Body of pancreas (tissue), 4 donors: ENCODE data around the gene ZC3H18. TPM values are rescaled to one million over a fixed set of nuclear protein-coding genes. Genes with fewer than 3 reads are reported as not detected.

Source experiments
- ATAC-seq: fragments of 150-250 bp; one replicate; pipeline ENCODE4 v1.9.1; 2016
- DNase-seq, 4 donors: peaks; one replicate each; pipeline ENCODE4 v3.0.0-alpha.2; 2019
- H3K27ac ChIP-seq, 4 donors: fragments of 200-600 bp; sonication (generic); 1 replicate in 3 of 4; 2 replicates in 1 of 4; pipeline versions ENCODE4 v1.5.1 to v1.6.1; 2016 to 2019; ENCODE audit warnings: mild to moderate bottlenecking in 1 of 4, mixed read lengths in 1 of 4, moderate library complexity in 1 of 4
- H3K27me3 ChIP-seq, 2 donors: fragments of 200-600 bp; sonication (generic); one replicate each; pipeline ENCODE4 v1.6.0; 2016; ENCODE audit warnings: mild to moderate bottlenecking in 1 of 2
- H3K36me3 ChIP-seq, 2 donors: fragments of 200-600 bp; sonication (generic); replicated peaks in 1 of 2; 2 replicates each; pipeline ENCODE4 v1.5.1; 2016; ENCODE audit warnings: low read depth in 2 of 2; ENCODE audit not compliant: insufficient read depth in 1 of 2
- H3K4me1 ChIP-seq: fragments of 200-600 bp; sonication (generic); one replicate; pipeline ENCODE4 v1.6.0; 2016
- H3K4me3 ChIP-seq, 2 donors: fragments of 200-600 bp; sonication (generic); 1 replicate in 1 of 2; 2 replicates in 1 of 2; pipeline ENCODE4 v1.5.1; 2016 to 2019
- H3K9me3 ChIP-seq, 3 donors: fragments of 200-600 bp; sonication (generic); 1 replicate in 2 of 3; 2 replicates in 1 of 3; pipeline ENCODE4 v1.5.1; 2016
- POLR2A ChIP-seq, 3 donors: fragments of 450-650 bp; IDR thresholded peaks; one replicate each; pipeline ENCODE4 v1.6.1; 2016; ENCODE audit warnings: antibody characterized with exemption in 3 of 3, mild to moderate bottlenecking in 2 of 3
- WGBS, 2 donors: methylation state at CpG; one replicate each; pipeline ENCODE4 v1.1.5; 2017; 5-methylcytosine and 5-hydroxymethylcytosine counted together
- intact Hi-C: fragments of 100-400 bp; cut with DNase I; formaldehyde crosslinking; loops from one replicate; pipeline ENCODE4 v1.15.1; 2023
- total RNA-seq, 2 donors: library from RNA; depleted of rRNA; stranded (reverse); fragments of >200 nt; gene quantifications; one replicate each; pipeline ENCODE4 v1.1.0, GENCODE V29; 2016
- TF ChIP-seq, protein P1 (sequence below), 7 experiments: fragments of 450-650 bp in 4 of 7; fragments of 200-600 bp in 3 of 7; sonication (generic) in 3 of 7; IDR thresholded peaks; one replicate each; pipeline ENCODE4 v1.5.1; 2016 to 2019; ENCODE audit warnings: antibody characterized with exemption in 7 of 7

ZC3H18 gene
- total RNA-seq, 2 donors from 2014 or later: 11.7 to 22.4 TPM

DNA sequence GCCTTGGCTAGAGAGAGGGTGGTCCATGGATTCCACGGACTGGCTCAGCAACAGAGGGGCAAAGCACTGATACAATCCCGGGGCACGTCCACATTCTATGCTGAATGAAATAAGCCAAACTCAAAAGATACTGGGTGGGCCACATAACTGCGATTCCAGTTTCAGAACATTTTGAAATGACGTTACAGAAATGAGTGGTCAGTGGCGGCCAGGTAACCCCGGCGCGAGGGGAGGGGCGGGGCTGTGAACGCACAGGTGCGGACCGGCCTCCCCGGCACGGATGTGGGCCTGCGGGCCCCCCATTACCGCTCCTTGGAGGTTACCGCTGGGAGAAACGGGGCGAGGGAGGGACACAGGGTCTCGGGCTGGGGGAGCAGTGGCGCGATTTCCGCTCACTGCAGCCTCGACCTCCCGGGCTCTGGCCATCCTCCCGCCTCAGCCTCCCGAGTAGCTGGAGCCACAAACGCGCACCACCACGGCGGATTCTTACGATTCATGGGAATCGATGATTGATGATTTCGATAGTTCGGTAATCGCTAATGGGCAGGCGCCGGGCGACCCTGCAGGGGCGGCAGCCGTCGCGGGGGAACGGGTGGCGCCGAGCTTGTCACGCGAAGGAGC lies 92.1 kb downstream of the ZC3H18 start:
- no peaks in the 10 kb centered on the region for H3K36me3 ChIP-seq
- peaks cover 22% of the 10 kb centered on the region for H3K4me1 ChIP-seq
- ATAC-seq: no peak
- TF ChIP-seq, protein P1, sequence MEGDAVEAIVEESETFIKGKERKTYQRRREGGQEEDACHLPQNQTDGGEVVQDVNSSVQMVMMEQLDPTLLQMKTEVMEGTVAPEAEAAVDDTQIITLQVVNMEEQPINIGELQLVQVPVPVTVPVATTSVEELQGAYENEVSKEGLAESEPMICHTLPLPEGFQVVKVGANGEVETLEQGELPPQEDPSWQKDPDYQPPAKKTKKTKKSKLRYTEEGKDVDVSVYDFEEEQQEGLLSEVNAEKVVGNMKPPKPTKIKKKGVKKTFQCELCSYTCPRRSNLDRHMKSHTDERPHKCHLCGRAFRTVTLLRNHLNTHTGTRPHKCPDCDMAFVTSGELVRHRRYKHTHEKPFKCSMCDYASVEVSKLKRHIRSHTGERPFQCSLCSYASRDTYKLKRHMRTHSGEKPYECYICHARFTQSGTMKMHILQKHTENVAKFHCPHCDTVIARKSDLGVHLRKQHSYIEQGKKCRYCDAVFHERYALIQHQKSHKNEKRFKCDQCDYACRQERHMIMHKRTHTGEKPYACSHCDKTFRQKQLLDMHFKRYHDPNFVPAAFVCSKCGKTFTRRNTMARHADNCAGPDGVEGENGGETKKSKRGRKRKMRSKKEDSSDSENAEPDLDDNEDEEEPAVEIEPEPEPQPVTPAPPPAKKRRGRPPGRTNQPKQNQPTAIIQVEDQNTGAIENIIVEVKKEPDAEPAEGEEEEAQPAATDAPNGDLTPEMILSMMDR (IDR thresholded peaks at IDR 0.05): no peak
- no peak for TF ChIP-seq POLR2A (IDR thresholded peaks at IDR 0.05)
- H3K27ac ChIP-seq: peak overlapping the region; percentile 64 to 85 (median 70)
- WGBS, 2 donors: 2% methylated on average over 19 to 49 of the region's 49 CpGs
- H3K4me3 ChIP-seq: peak overlapping the region; percentile 66 to 69
- H3K27me3 ChIP-seq: no peaks in the 10 kb centered on the region
- intact Hi-C loops: no loop called here
- H3K9me3 ChIP-seq: no peaks in the 10 kb centered on the region
- peak in 1 of 4 donors; percentile 46 for DNase-seq

DNA sequence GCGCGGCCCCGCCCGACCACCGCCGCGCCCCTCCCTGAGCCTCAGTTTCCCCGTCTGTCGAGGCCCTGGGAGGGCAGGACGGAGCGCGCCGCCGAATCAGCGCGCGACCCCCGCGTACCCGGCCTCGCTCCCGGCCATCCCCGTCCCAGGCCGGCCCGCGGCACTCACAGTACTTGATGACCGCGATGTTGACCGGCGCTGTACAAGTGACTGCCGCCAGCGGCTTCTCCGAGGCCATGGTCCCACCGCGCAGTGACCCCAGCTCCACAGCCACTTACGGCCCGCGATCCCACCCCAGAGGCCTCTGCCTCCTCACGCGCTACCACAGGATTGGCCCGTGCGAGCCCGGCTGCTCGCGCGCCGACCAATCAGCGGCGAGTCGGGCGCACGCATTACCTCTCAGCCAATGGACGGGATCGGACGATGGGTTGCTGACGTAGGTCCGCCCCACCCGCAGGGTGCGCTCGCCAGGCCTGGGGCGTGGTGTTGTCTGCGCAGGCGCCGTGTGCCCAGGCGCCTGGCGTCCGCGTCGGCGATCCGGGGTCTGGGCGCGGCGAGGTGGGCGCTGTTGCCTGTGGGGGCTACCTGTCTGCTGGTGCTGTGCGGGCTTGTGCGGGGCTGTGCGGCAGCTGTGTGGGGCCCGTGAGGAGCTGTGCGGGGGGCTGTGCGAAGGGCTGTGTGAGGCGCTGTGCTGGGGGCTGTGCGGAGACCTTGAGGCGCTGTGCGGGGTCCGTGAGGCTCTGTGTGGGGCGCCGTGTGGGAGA lies 92.8 kb downstream of the ZC3H18 start, which contains the start of gene MVD:
TSS of gene MVD (minus strand) at position 249 of the 764 bp plus-strand sequence. CDS start at position 238, 11 bp downstream.
- ATAC-seq (peak; percentile 98), DNase-seq (peak; percentile 96 to 98 (median 97))
- H3K27me3 ChIP-seq: no peaks in the 10 kb centered on the region
- peaks cover 22% of the 10 kb centered on the region for H3K4me1 ChIP-seq
- WGBS, 2 donors: 0 to 1% methylated on average over 7 to 81 of the region's 88 CpGs
- intact Hi-C loops: no loop called here
- TF ChIP-seq, protein P1 (IDR thresholded peaks at IDR 0.05): peak in 2 of 7 experiments; percentile 7
- TF ChIP-seq POLR2A (IDR thresholded peaks at IDR 0.05): peak; percentile 66 to 91 (median 90)
- H3K36me3 ChIP-seq: no peaks in the 10 kb centered on the region
- peak within 1 kb of the TSS; percentile 66 to 90 for H3K4me3 ChIP-seq
- no peaks in the 10 kb centered on the region for H3K9me3 ChIP-seq
- H3K27ac ChIP-seq: peak within 1 kb of the TSS; percentile 64 to 85 (median 70)

DNA sequence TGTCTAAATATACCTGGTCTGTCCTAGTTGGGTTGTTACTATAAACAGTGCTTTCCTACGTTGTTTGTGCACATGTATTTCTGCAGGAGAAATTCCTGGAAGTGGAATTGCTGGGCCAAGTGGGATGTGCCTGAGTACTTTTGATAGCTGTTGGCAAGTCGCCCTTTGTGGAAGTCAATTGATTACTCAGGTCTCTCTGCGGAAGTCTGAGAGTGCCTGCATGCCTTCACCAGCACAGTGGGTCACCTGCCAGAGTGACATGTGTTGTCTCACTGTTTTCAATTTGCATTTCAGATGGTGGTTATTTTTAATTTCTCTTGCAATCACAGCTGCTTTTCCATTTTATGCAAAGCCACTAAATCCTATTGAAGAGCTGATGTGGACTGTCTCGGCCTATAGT lies 94.9 kb downstream of the ZC3H18 start:
- TF ChIP-seq, protein P1 (IDR thresholded peaks at IDR 0.05): no peak
- TF ChIP-seq POLR2A (IDR thresholded peaks at IDR 0.05): no peak
- Histone ChIP-seq H3K4me1 (peaks cover 22% of the 10 kb centered on the region), H3K4me3 (no peak overlapping the region), H3K27ac (peak overlapping the region in 2 of 4 donors; percentile 51 to 61), H3K36me3 (no peaks in the 10 kb centered on the region), H3K9me3 (no peaks in the 10 kb centered on the region), H3K27me3 (no peaks in the 10 kb centered on the region)
- ATAC-seq (no peak), DNase-seq (peak; percentile 61 to 80 (median 71))
- intact Hi-C loops: no loop called here
- 21 to 36% methylated on average over 4 of the region's 4 CpGs for WGBS, 2 donors

DNA sequence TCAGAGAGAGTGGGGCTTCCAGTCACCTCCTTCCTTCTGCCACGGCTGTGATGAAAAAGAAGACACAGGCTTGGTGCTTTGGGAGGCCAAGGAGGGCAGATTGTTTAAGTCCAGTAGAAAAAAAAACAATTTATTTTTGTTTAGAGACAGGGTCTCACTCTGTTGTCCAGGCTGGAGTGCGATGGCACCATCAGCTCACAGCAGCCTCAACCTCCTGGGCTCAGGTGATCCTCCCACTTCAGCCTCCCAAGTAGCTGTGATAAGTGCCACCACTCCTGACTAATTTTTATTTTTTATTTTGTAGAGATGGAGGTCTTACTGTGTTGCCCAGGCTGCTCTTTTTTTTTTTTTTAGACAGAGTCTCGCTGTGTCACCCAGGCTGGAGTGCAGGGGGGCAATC lies 95.4 kb downstream of the ZC3H18 start:
- H3K27ac ChIP-seq: peak overlapping the region in 2 of 4 donors; percentile 51 to 61
- WGBS, 2 donors: 88 to 92% methylated on average over 3 of the region's 3 CpGs

More for the DNA sequence above, 95.4 kb downstream of the ZC3H18 start:
- DNase-seq: no peak
- Histone ChIP-seq H3K4me1 (peaks cover 22% of the 10 kb centered on the region), H3K27me3 (no peaks in the 10 kb centered on the region), H3K4me3 (no peak overlapping the region), H3K9me3 (no peaks in the 10 kb centered on the region), H3K36me3 (no peaks in the 10 kb centered on the region)
- ATAC-seq: no peak
- no peak for TF ChIP-seq POLR2A (IDR thresholded peaks at IDR 0.05)
- TF ChIP-seq, protein P1 (IDR thresholded peaks at IDR 0.05): no peak
- intact Hi-C loops: no loop called here
